ENCODE results near the gene SH2D1A. TPM values are rescaled to one million over a fixed set of nuclear protein-coding genes. Genes with fewer than 3 reads are reported as not detected.

The SH2D1A gene
- total RNA-seq, 1 donor from 2014 or later = 1.8 TPM

DNA sequence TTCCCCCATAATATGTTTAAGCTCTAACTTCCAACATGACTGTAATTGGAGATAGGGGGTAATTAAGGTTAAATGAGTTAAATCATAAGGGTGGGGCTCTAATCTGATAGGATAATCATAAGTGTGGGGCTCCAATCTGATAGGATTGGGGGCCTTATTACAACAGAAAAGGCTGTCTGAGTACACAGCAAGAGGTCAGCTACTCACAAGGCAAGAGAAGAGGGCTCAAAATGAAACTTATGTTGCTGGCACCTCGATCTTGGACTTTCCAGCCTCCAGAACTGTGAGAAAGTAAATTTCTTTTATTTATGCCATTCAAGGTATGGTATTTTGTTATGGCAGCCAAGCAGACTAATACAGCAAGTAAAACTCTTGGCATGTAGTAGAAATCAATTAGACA, 16.4 kb downstream of the SH2D1A start:
- Histone ChIP-seq H3K9me3 (no peaks in the 10 kb centered on the region), H3K27ac (no peak overlapping the region), H3K4me3 (no peak overlapping the region), H3K4me1 (no peaks in the 10 kb centered on the region), H3K27me3 (no peaks in the 10 kb centered on the region), H3K36me3 (no peaks in the 10 kb centered on the region)
- DNase-seq = no peak
- ATAC-seq = no peak
- TF ChIP-seq CTCF (IDR thresholded peaks at IDR 0.05) = no peak
- intact Hi-C loops (cut with DNase I) = no loop called here

- Histone ChIP-seq H3K4me1 (no peaks in the 10 kb centered on the region), H3K36me3 (no peaks in the 10 kb centered on the region), H3K27me3 (no peaks in the 10 kb centered on the region), H3K27ac (no peak overlapping the region), H3K4me3 (no peak overlapping the region), H3K9me3 (no peaks in the 10 kb centered on the region)
- ATAC-seq (no peak), DNase-seq (no peak)
- intact Hi-C loops (cut with DNase I) = no loop called here
- TF ChIP-seq CTCF (IDR thresholded peaks at IDR 0.05) = no peak
Measured at GRCh38 chrX:124369722-124370121, 23.4 kb downstream of the SH2D1A start.

GRCh38 chrX:124373348-124373747, 27.0 kb downstream of the SH2D1A start:
- no peak overlapping the region for H3K4me3 ChIP-seq
- no peaks in the 10 kb centered on the region for H3K9me3 ChIP-seq
- DNase-seq (no peak), ATAC-seq (no peak)
- no peaks in the 10 kb centered on the region for H3K27me3 ChIP-seq
- H3K27ac ChIP-seq = no peak overlapping the region
- no peaks in the 10 kb centered on the region for H3K36me3 ChIP-seq
- H3K4me1 ChIP-seq = no peaks in the 10 kb centered on the region
- intact Hi-C loops (cut with DNase I) = no loop called here
- no peak for TF ChIP-seq CTCF (IDR thresholded peaks at IDR 0.05)

- H3K9me3 ChIP-seq = no peaks in the 10 kb centered on the region
- no peak for TF ChIP-seq CTCF (IDR thresholded peaks at IDR 0.05)
- DNase-seq (no peak), ATAC-seq (no peak)
- no peak overlapping the region for H3K4me3 ChIP-seq
- no peaks in the 10 kb centered on the region for H3K4me1 ChIP-seq
- intact Hi-C loops (cut with DNase I) = no loop called here
- no peaks in the 10 kb centered on the region for H3K36me3 ChIP-seq
- no peaks in the 10 kb centered on the region for H3K27me3 ChIP-seq
- H3K27ac ChIP-seq = no peak overlapping the region
Measured at GRCh38 chrX:124378643-124379042, 32.3 kb downstream of the SH2D1A start.

DNA sequence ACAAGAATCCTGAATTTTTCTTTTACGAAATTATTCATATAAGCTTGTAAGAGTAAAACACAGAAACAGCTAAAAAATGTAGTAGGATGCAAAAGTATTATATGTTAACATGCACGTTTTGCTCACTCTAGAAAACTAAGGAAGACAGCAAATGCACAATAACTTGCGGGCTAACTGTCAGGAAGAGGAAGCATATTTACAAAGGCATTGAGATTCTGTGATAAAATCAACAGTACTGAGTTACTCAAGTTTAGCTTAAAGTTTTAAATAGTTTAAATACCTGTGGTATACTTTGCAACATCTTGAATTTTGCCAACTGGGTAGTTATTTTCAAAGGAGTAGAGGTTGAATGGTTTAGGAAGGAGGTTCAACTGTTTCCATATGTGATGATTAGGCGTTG, 37.0 kb downstream of the SH2D1A start:
- Histone ChIP-seq H3K27ac (no peak overlapping the region), H3K4me3 (no peak overlapping the region), H3K4me1 (no peaks in the 10 kb centered on the region), H3K36me3 (no peaks in the 10 kb centered on the region), H3K27me3 (no peaks in the 10 kb centered on the region), H3K9me3 (no peaks in the 10 kb centered on the region)
- no peak for TF ChIP-seq CTCF (IDR thresholded peaks at IDR 0.05)
- intact Hi-C loops (cut with DNase I) = no loop called here
- ATAC-seq (no peak), DNase-seq (no peak)

DNA sequence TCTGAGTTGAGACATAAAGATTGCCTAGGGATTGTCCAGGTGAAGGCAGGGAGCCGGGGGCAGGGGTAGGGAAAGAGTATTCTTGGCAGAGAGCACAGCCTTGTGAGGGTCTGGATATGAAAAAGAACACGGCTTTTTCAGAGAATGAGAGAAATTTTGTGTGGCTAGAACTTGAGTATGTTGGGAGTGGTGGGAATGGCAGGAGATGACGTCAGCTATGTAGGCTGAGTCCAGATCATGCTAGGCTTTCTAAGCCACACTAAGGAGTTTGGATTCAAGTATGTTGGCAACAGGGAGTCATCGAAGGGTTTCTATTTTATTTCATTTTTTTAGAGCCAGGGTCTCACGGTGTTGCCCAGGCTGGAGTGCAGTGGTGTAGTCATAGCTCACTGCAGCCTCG, 40.0 kb downstream of the SH2D1A start:
- no peak for ATAC-seq
- H3K9me3 ChIP-seq = no peaks in the 10 kb centered on the region
- H3K27me3 ChIP-seq = no peaks in the 10 kb centered on the region
- DNase-seq = no peak
- no peaks in the 10 kb centered on the region for H3K36me3 ChIP-seq
- no peak for TF ChIP-seq CTCF (IDR thresholded peaks at IDR 0.05)
- intact Hi-C loops (cut with DNase I) = no loop called here
- no peak overlapping the region for H3K4me3 ChIP-seq
- no peak overlapping the region for H3K27ac ChIP-seq
- H3K4me1 ChIP-seq = no peaks in the 10 kb centered on the region

Measured in upper lobe of right lung (tissue), 1 donor.